Mesenteric fat pad (tissue), 1 donor: ENCODE measurements around the gene CTNNA3. TPM values are rescaled to one million over a fixed set of nuclear protein-coding genes. Genes with fewer than 3 reads are reported as not detected.

Source experiments
- DNase-seq: peaks from one replicate; pipeline ENCODE4 v3.0.0-alpha.2; 2020; ENCODE audit warnings: low spot score
- total RNA-seq: library from RNA; stranded (reverse); fragmentation: NEBNext Ultra II Directional; extraction: Animal tissue kit (Norgen Biotek cat#: 25700); gene quantifications from one replicate; pipeline ENCODE4 v1.2.1, GENCODE V29; 2021
- donor health status: DM: yes; HTN: yes; CAD: no.

CTNNA3 gene
- total RNA-seq, 1 donor from 2014 or later, result 0.10 TPM

GRCh38 chr10:66832781-66833422 lies 863.1 kb downstream of the CTNNA3 start:
- no peak for DNase-seq

- no peak for DNase-seq
Observed at GRCh38 chr10:66828957-66829356, 867.0 kb downstream of the CTNNA3 start.

- no peak for DNase-seq
Observed at GRCh38 chr10:66827353-66827752, 868.6 kb downstream of the CTNNA3 start.

DNA sequence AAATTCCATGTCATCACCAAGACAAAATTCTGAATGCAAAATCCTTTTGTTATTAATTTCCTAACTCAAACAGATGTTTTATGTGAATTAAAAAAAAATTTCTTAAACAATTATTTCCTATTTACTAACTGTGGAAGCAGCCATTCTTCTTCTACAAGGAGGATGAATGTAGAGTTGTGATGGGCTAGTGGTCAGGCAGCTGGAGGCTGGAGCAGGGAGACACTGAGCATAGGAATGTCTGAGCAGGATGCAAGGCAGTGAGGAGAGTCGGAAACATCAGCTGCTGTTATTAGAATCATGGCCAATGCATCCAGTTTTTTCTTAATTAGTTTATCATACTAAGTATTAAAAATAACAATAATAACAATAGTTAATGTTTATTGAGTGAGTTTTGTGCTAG lies 872.7 kb downstream of the CTNNA3 start:
- DNase-seq, result no peak

DNA sequence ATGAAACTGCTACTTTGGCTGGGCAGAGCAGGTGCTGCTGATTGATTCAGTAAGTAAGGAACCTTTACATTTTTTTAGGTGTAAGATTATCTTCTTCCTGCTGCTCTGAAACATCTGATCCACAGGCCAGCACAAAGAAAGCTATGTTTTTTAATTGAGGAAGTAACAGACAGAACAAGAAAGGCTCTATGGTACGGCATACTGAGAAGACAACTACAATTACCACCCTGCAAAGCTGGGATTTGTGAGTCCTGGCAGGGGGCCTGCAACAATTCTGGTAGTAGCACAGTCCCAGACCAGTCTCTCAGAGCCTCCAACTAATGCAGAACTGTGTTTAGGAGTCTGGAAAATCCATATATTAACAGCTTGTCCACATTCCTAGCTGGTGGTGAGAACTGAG lies 873.2 kb downstream of the CTNNA3 start:
- no peak for DNase-seq

GRCh38 chr10:66819691-66820090 lies 876.3 kb downstream of the CTNNA3 start:
- DNase-seq, result no peak

- DNase-seq, result no peak
Observed at GRCh38 chr10:66813122-66813521, 882.9 kb downstream of the CTNNA3 start.

DNA sequence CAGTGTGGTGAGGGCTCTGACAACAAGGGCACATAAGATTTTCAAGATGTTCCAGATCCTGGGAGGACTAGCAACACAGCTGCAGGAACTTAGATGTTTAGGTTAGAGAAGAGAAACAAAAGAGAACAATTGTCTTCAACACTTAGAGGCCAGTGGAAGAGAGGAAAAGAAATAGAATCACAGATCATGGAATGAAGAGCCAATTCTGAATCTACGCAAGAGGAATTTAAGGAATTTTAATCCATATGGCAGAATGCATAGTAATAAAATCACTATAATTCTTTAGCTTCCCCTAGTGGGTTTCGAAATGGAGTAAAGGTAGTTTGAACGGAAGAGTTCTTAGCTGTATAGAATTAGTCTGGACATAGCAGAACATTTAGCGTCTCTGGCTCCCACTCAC lies 884.8 kb downstream of the CTNNA3 start:
- DNase-seq, result no peak

DNA sequence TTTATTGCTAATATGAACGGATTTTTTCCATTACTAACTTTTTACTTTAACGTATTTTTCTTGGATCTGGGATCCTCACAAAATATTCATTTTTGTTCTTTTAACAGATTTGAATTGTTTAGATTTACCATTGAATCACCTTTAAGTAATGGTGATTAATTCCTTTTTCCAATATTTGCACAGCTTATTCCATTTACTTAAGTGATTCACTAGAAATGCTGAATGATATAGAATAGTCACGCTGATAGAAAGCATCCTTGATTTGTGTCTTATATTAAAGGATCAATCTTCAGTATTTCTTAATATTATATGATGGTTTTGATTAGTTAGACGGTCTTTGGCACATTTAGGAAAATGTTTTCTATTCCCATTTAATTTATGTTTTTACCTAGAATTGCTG lies 886.6 kb downstream of the CTNNA3 start:
- no peak for DNase-seq

- no peak for DNase-seq
Observed at GRCh38 chr10:66805612-66806011, 890.4 kb downstream of the CTNNA3 start.

- DNase-seq, result no peak
Observed at GRCh38 chr10:66804962-66805361, 891.0 kb downstream of the CTNNA3 start.

DNA sequence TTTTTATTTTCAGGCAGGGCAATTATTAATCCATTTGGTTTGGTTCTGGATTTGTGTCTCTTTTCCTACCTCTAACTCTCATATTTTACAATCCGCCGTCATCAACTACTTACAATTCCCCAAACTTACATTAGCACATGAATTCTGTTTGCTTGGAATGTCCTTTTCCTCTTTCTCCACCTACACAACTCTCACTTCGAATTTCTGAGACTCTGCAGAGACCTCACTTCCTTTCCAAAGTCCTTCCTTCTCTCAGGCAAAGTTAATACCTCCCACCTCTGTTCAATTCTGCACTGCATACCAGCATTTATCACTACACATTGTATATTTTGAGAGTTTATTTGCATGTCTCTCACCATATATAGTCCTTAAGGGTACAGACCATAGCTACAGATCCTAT lies 892.8 kb downstream of the CTNNA3 start:
- no peak for DNase-seq

DNA sequence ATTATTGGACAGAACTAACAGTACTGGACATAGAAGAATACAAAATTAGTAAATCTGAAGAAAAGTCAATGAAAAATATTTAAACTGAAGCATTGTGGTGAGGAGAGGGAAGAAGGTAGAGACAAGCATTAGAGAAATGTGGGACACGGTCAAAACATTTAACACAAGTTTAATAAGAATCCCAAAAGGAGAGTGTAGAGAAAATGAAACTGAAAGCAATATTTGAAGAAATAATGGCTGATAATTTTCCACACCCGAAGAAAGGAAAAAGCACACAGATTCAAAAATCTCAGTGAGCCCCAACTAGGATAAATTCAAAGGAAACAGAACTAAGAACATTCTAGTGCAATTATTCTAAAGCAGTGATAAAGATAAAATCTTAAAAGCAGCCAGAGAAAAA lies 896.5 kb downstream of the CTNNA3 start:
- no peak for DNase-seq

GRCh38 chr10:66795866-66796265 lies 900.1 kb downstream of the CTNNA3 start:
- no peak for DNase-seq

GRCh38 chr10:66792441-66792840 lies 903.6 kb downstream of the CTNNA3 start:
- no peak for DNase-seq

GRCh38 chr10:66788178-66788987 lies 907.6 kb downstream of the CTNNA3 start:
- DNase-seq, result no peak

DNA sequence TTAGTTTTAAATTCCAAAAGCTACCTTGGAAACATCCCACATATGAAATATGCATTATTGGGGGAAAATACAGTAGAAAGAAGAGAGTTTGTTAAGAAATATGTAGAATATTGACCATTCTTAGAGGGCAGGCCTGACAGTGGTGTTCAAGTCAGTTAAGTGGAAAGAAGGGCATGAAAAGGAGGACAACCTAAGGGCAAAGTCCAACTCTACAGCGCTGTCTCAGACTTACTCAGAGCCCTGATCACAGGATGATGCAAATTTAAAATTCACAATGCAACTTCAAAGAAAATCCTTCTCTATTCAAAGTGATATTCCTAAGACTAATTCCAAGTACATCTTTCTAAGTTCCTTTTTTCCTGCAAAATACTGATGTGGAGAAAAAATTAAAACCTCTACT lies 909.3 kb downstream of the CTNNA3 start:
- no peak for DNase-seq

DNA sequence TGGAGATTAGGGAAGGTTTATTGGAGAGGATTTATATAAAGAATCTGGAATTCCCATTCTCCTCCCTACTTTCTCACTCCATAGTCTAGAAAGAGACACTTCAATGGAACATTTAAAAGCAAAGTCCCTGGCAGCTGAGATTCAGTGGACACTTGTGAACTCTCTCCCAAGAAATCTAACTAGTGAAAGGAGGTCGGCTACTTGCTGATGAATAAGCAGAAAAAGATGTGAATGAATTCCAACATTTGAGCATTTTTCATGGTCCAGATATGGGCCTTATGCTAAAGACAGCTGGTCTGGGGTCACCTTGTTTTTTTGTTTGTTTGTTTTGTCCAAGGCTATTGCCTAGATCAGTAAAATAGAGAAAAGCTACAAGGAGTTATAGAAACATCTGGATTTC lies 911.2 kb downstream of the CTNNA3 start:
- DNase-seq, result no peak

DNA sequence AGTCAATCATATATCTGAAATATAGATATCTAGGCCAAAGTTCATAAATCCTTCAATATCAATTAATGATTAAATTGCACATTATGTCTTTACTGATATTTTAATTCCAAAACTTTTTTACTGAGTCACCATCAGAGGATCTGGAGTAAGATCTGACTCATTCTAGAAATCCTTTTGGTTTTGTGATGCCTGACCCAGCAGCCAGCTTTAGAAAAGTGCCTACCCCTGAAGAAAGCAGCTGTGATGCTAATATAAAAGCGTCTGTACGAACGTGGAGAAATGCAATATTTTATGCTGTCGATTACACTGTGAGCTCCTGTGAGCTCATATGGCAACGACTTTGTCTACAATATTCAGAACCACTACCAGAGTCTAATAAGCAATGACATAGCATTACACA lies 912.7 kb downstream of the CTNNA3 start:
- DNase-seq, result no peak

GRCh38 chr10:66782776-66783175 lies 913.2 kb downstream of the CTNNA3 start:
- DNase-seq, result no peak

- no peak for DNase-seq
Observed at GRCh38 chr10:66782144-66782543, 913.9 kb downstream of the CTNNA3 start.

- no peak for DNase-seq
Observed at GRCh38 chr10:66780796-66781195, 915.2 kb downstream of the CTNNA3 start.

DNA sequence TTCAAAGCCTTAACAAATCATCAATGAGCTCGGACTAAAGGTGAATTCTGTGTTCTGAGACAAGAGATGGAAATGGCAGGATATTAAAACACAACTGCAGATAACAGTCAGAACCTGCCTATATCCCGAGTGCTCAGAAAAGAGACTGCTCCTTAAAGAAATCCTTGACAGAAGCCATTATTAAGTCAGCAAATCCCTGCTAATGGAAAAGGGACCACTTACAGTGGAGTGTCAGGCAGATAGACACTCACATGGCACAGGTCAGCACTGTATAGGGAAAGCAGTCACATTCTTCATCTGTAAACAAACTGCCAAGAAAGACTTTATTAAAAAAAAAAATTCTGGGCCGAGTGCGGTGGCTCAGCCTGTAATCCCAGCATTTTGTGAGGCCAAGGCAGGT lies 917.6 kb downstream of the CTNNA3 start:
- no peak for DNase-seq
